GM12878 (cell line): ENCODE measurements around the gene RASAL2. TPM values are rescaled to one million over a fixed set of nuclear protein-coding genes. Genes with fewer than 3 reads are reported as not detected.
A peak's percentile ranks its signal among the peaks of the same experiment; 100 is the strongest.

ENCODE experiments used
- ATAC-seq: fragments of 200-7000 bp; cut with Tn5 transposase; 3 replicates; pipeline ENCODE4 v1.9.1; 2020; ENCODE audit warnings: mild to moderate bottlenecking, moderate library complexity
- BruUV-seq: library from RNA; stranded (reverse); fragments of 400-500 nt; replicated peaks from 2 replicates; lab custom pipeline; 2021; lab: Mats Ljungman, UMichigan
- CTCF ChIA-PET: fragments of 300-600 bp; sonication (Branson Sonifier 250); formaldehyde crosslinking; extraction: SDS; loops from one replicate; lab custom pipeline; 2021; ENCODE audit warnings: inconsistent platforms; lab: Yijun Ruan, JAX
- POLR2A ChIA-PET: fragments of 350-600 bp; formaldehyde crosslinking; extraction: SDS; loops from one replicate; lab custom pipeline; 2021; ENCODE audit warnings: inconsistent platforms; lab: Charles Lee
- RAD21 ChIA-PET: fragments of 300-600 bp; sonication (Branson Sonifier 250); formaldehyde crosslinking; loops from one replicate; lab custom pipeline; 2023; ENCODE audit warnings: antibody characterized with exemption; ENCODE audit not compliant: unreplicated experiment; lab: Charles Lee
- SMC1A ChIA-PET: fragments of 300-600 bp; sonication (Branson Sonifier 250); formaldehyde crosslinking; loops from one replicate; lab custom pipeline; 2023; ENCODE audit not compliant: unreplicated experiment, uncharacterized antibody; lab: Charles Lee
- DNase-seq: peaks from one replicate; pipeline ENCODE4 v3.0.0-alpha.2; 2011; ENCODE audit warnings: low read depth, low spot score
- FAIRE-seq: peaks from 3 replicates; lab custom pipeline; 2011; peaks lifted over from hg19 to GRCh38; lab: Jason Lieb, UNC
- H2AFZ ChIP-seq: 2 replicates; pipeline ENCODE4 v1.6.0; 2011; ENCODE audit warnings: low read depth, low read length, control low read depth; ENCODE audit not compliant: control insufficient read depth
- H3K27ac ChIP-seq: 2 replicates; pipeline ENCODE4 v1.5.1; 2011; ENCODE audit warnings: control low read depth; ENCODE audit not compliant: control insufficient read depth, insufficient read depth
- H3K27me3 ChIP-seq, 2 experiments: replicated peaks in 1 of 2; 2 replicates each; pipeline versions ENCODE4 v1.6.0 to v1.6.1; 2011; ENCODE audit warnings: low read length in 1 of 2; ENCODE audit not compliant: control insufficient read depth in 2 of 2, insufficient read depth in 2 of 2
- H3K36me3 ChIP-seq, 2 experiments: 2 replicates each; pipeline ENCODE4 v1.5.1; 2011; ENCODE audit warnings: low read length in 1 of 2; ENCODE audit not compliant: control insufficient read depth in 2 of 2, insufficient read depth in 2 of 2
- H3K4me1 ChIP-seq: 2 replicates; pipeline ENCODE4 v1.6.1; 2011; ENCODE audit warnings: mild to moderate bottlenecking, low read length, moderate library complexity, mixed read lengths; ENCODE audit not compliant: control insufficient read depth, insufficient read depth
- H3K4me2 ChIP-seq: 2 replicates; pipeline ENCODE4 v1.6.0; 2011; ENCODE audit warnings: control low read depth; ENCODE audit not compliant: control insufficient read depth, insufficient read depth
- H3K4me3 ChIP-seq: fragments of 200-600 bp; sonication (generic); 2 replicates; pipeline ENCODE4 v1.5.1; 2016
- H3K79me2 ChIP-seq: 2 replicates; pipeline ENCODE4 v1.6.0; 2011; ENCODE audit warnings: low read length; ENCODE audit not compliant: control insufficient read depth, insufficient read depth
- H3K9ac ChIP-seq: 2 replicates; pipeline ENCODE4 v1.8.0; 2011; ENCODE audit warnings: low read length, control low read depth, mixed read lengths; ENCODE audit not compliant: control insufficient read depth, insufficient read depth
- H3K9me3 ChIP-seq: replicated peaks from 3 replicates; pipeline ENCODE4 v1.5.1; 2011; ENCODE audit warnings: mild to moderate bottlenecking, low read length; ENCODE audit not compliant: control insufficient read depth, insufficient read depth
- H4K20me1 ChIP-seq: 2 replicates; pipeline ENCODE4 v1.6.0; 2011; ENCODE audit not compliant: control insufficient read depth, insufficient read depth
- ATF7 ChIP-seq: fragments of 450-650 bp; IDR thresholded peaks from 2 replicates; pipeline ENCODE4 v1.6.1; 2016; ENCODE audit warnings: low read depth, mild to moderate bottlenecking
- BMI1 ChIP-seq: fragments of 450-650 bp; IDR thresholded peaks from 2 replicates; pipeline ENCODE4 v1.6.1; 2016; ENCODE audit warnings: mild to moderate bottlenecking, moderate library complexity, borderline replicate concordance
- EED ChIP-seq: sonication (generic); IDR thresholded peaks from 2 replicates; pipeline ENCODE4 v1.6.1; 2016; ENCODE audit warnings: antibody characterized with exemption, low read depth
- ETV6 ChIP-seq, 2 experiments: fragments of 450-650 bp in 1 of 2; IDR thresholded peaks in 1 of 2; conservative IDR thresholded peaks in 1 of 2; 2 replicates each; pipeline ENCODE4 v1.6.1; 2014; ENCODE audit warnings: antibody characterized with exemption in 1 of 2, borderline replicate concordance in 1 of 2, low read depth in 1 of 2, mild to moderate bottlenecking in 1 of 2, moderate library complexity in 1 of 2
- FOXM1 ChIP-seq: IDR thresholded peaks from 2 replicates; pipeline ENCODE4 v1.6.1; 2012; ENCODE audit warnings: low read depth, mild to moderate bottlenecking, inconsistent platforms, low read length, moderate library complexity
- HCFC1 ChIP-seq: fragments of 150-350 bp; IDR thresholded peaks from 2 replicates; pipeline ENCODE4 v1.6.1; 2014; ENCODE audit warnings: low read length
- KAT2A ChIP-seq: conservative IDR thresholded peaks from 2 replicates; pipeline ENCODE4 v1.6.1; 2011; ENCODE audit warnings: low read depth, low read length; ENCODE audit not compliant: control insufficient read depth
- MEF2B ChIP-seq: fragments of 450-650 bp; IDR thresholded peaks from 2 replicates; pipeline ENCODE4 v1.6.1; 2018; ENCODE audit warnings: mild to moderate bottlenecking, moderate library complexity; ENCODE audit not compliant: partially characterized antibody, poor library complexity, severe bottlenecking
- MYB ChIP-seq: fragments of 150-350 bp; IDR thresholded peaks from 2 replicates; pipeline ENCODE4 v1.6.1; 2014; ENCODE audit warnings: mild to moderate bottlenecking, low read depth, low read length, borderline replicate concordance
- NR2F1 ChIP-seq: fragments of 450-650 bp; conservative IDR thresholded peaks from 2 replicates; pipeline ENCODE4 v1.6.1; 2017; ENCODE audit warnings: mild to moderate bottlenecking
- POLR2A ChIP-seq: IDR thresholded peaks from 2 replicates; pipeline ENCODE4 v1.6.1; 2011; ENCODE audit warnings: low read depth, mild to moderate bottlenecking, low read length
- RFX5 ChIP-seq: IDR thresholded peaks from 2 replicates; pipeline ENCODE4 v1.6.1; 2011; ENCODE audit warnings: low read depth, low read length, improper control_type of control experiment
- SMARCA5 ChIP-seq: fragments of 450-650 bp; IDR thresholded peaks from 2 replicates; pipeline ENCODE4 v1.6.1; 2017; ENCODE audit warnings: mild to moderate bottlenecking
- SRF ChIP-seq, 2 experiments: IDR thresholded peaks; 2 replicates each; pipeline ENCODE4 v1.6.1; 2011; ENCODE audit warnings: low read depth in 2 of 2, low read length in 2 of 2, mild to moderate bottlenecking in 1 of 2, moderate library complexity in 1 of 2
- ZZZ3 ChIP-seq: IDR thresholded peaks from 2 replicates; pipeline ENCODE4 v1.6.1; 2011; ENCODE audit warnings: low read depth; ENCODE audit not compliant: control insufficient read depth, insufficient read length
- WGBS: methylation state at CpG from one replicate; pipeline ENCODE4 v1.1.6; 2016; ENCODE audit warnings: low lambda C conversion rate; ENCODE audit not compliant: insufficient replicate concordance, insufficient coverage; ENCODE audit errors: missing lambda C conversion rate; 5-methylcytosine and 5-hydroxymethylcytosine counted together
- in situ Hi-C: fragments of 300-500 bp; cut with MboI; formaldehyde crosslinking; loops from 9 replicates; pipeline ENCODE4 v1.14.3; 2018; ENCODE audit warnings: mixed read lengths
- intact Hi-C: fragments of 100-400 bp; cut with micrococcal nuclease; formaldehyde crosslinking; loops from one replicate; pipeline ENCODE4 v1.14.2; 2022; ENCODE audit not compliant: unreplicated experiment
- polyA plus RNA-seq, 11 experiments: library from polyadenylated mRNA; depleted of rRNA in 4 of 11; unstranded in 6 of 11; stranded (reverse) in 5 of 11; fragments of >200 nt; fragmentation: Nextera tagmentation in 4 of 11; fragmentation: Illumina TruSeq in 1 of 11; extraction: Ambion mirVana in 4 of 11; extraction: Trizol in 1 of 11; gene quantifications; 1 replicate in 1 of 11; 2 replicates in 10 of 11; pipeline versions ENCODE4 v1.2.1 to v1.2.3, GENCODE V29; 2011 to 2016; ENCODE audit warnings: inconsistent platforms in 2 of 11, missing spikeins in 2 of 11, low read depth in 1 of 11
- total RNA-seq, 4 experiments: library from RNA; depleted of rRNA in 3 of 4; stranded (reverse); fragments of >200 nt in 3 of 4; fragmentation: Illumina TruSeq in 1 of 4; extraction: Trizol in 1 of 4; gene quantifications; 2 replicates each; pipeline versions ENCODE4 v1.2.1 to v1.2.3, GENCODE V29; 2013 to 2021
- TF ChIP-seq, protein P1 (sequence below): IDR thresholded peaks from 2 replicates; pipeline ENCODE4 v1.6.1; 2011; ENCODE audit warnings: low read depth, mild to moderate bottlenecking, low read length, moderate library complexity, borderline replicate concordance; ENCODE audit errors: extremely low read depth
- TF ChIP-seq, protein P2 (sequence below): IDR thresholded peaks from 2 replicates; pipeline ENCODE4 v1.6.1; 2011; ENCODE audit warnings: borderline replicate concordance, low read depth, mild to moderate bottlenecking, moderate library complexity, low read length; ENCODE audit not compliant: insufficient read depth, poor library complexity, severe bottlenecking
- TF ChIP-seq, protein P3 (sequence below): fragments of 150-350 bp; IDR thresholded peaks from 2 replicates; pipeline ENCODE4 v1.6.1; 2016; ENCODE audit warnings: low read depth, low read length
- TF ChIP-seq, protein P4 (sequence below): fragments of 450-650 bp; IDR thresholded peaks from 2 replicates; pipeline ENCODE4 v1.6.1; 2016; ENCODE audit warnings: mild to moderate bottlenecking

RASAL2 gene
- total and polyA plus RNA-seq, 10 of the 15 experiments (the other 5 are each of a cell fraction or from before 2014, with no cell fraction given) = 0.02 to 6.9 (median 0.17) TPM; not detected in 1

DNA sequence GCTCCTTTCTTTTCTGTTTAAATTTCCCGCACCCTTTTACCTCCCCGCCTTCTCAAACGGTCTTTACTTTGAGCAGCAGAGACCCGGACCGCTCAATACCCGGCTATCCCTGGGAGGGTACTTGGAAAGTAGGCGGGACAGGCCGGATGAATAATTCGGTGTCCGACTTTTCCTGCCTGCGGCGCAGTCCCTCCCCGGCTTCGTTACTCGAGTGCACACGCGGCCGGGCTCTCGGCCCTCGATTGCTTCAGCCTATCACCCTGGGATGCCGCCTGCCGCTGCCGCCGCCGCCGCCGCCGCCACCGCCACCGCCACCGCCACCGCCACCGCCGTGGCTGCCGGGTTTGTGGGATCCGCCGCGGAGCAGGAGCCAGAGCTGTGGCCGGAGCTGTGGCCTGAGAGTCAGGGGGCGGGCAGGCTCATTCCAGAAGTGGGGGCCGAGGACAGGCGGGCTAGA lies 382 bp upstream of the RASAL2 start:
- Histone ChIP-seq H4K20me1 (no peaks in the 10 kb centered on the region), H3K79me2 (no peaks in the 10 kb centered on the region), H2AFZ (peak overlapping the region; percentile 76), H3K27me3 (peaks cover 2 to 14% of the 10 kb centered on the region in 2 experiments), H3K4me3 (peak overlapping the region; percentile 56), H3K9ac (no peak overlapping the region), H3K36me3 (no peaks in the 10 kb centered on the region), H3K27ac (no peak overlapping the region), H3K4me2 (peak overlapping the region; percentile 89), H3K4me1 (no peaks in the 10 kb centered on the region), H3K9me3 (no peaks in the 10 kb centered on the region)
- intact Hi-C loops (no loop called here), in situ Hi-C loops (no loop called here)
- BruUV-seq = no TSS peak
- ChIA-PET RAD21 (interaction anchor here (0.8 kb wide), 1 partner anchor 29 kb away, joined by 3 read pairs; no protein-coding TSS in a partner anchor), CTCF (interaction anchor here (0.7 to 1.6 kb wide), 4 partner anchors 16 to 83 kb away, joined by 3 to 8 read pairs (median 4); no protein-coding TSS in a partner anchor), POLR2A (no interaction called here), SMC1A (interaction anchor here (0.9 to 2.5 kb wide), 4 partner anchors 15 to 100 kb away, joined by 3 to 9 read pairs (median 4); no protein-coding TSS in a partner anchor)
- FAIRE-seq (peak; percentile 61), DNase-seq (peak; percentile 27), ATAC-seq (peak; percentile 88)
- WGBS = 1% methylated on average over 39 of the region's 42 CpGs
- TF ChIP-seq HCFC1 (0 out of 2 replicates have a peak, but pooled peaks have one; percentile 40), MYB (no peak), MEF2B (peak; percentile 38), SRF (IDR thresholded peaks at IDR 0.05; ENCODE audit: low read depth in 2 of 2, low read length in 2 of 2) (peak; percentile 80 to 97; a peak in 3 of 4 replicates), NR2F1 (no peak), POLR2A (no peak), RFX5 (no peak), BMI1 (no peak), FOXM1 (no peak), KAT2A (no peak), ATF7 (no peak), ZZZ3 (no peak), EED (0 out of 2 replicates have a peak, but pooled peaks have one; percentile 14), ETV6 (conservative IDR thresholded peaks at IDR 0.05 in 1 of 2, IDR thresholded peaks at IDR 0.05 in 1 of 2; ENCODE audit: borderline replicate concordance in 1 of 2, low read depth in 1 of 2) (no peak), SMARCA5 (peak; percentile 42; the same call in 1 of the 2 replicates)
- TF ChIP-seq, protein P1, sequence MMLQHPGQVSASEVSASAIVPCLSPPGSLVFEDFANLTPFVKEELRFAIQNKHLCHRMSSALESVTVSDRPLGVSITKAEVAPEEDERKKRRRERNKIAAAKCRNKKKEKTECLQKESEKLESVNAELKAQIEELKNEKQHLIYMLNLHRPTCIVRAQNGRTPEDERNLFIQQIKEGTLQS = no peak
- TF ChIP-seq, protein P2, sequence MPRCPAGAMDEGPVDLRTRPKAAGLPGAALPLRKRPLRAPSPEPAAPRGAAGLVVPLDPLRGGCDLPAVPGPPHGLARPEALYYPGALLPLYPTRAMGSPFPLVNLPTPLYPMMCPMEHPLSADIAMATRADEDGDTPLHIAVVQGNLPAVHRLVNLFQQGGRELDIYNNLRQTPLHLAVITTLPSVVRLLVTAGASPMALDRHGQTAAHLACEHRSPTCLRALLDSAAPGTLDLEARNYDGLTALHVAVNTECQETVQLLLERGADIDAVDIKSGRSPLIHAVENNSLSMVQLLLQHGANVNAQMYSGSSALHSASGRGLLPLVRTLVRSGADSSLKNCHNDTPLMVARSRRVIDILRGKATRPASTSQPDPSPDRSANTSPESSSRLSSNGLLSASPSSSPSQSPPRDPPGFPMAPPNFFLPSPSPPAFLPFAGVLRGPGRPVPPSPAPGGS = no peak
- TF ChIP-seq, protein P3, sequence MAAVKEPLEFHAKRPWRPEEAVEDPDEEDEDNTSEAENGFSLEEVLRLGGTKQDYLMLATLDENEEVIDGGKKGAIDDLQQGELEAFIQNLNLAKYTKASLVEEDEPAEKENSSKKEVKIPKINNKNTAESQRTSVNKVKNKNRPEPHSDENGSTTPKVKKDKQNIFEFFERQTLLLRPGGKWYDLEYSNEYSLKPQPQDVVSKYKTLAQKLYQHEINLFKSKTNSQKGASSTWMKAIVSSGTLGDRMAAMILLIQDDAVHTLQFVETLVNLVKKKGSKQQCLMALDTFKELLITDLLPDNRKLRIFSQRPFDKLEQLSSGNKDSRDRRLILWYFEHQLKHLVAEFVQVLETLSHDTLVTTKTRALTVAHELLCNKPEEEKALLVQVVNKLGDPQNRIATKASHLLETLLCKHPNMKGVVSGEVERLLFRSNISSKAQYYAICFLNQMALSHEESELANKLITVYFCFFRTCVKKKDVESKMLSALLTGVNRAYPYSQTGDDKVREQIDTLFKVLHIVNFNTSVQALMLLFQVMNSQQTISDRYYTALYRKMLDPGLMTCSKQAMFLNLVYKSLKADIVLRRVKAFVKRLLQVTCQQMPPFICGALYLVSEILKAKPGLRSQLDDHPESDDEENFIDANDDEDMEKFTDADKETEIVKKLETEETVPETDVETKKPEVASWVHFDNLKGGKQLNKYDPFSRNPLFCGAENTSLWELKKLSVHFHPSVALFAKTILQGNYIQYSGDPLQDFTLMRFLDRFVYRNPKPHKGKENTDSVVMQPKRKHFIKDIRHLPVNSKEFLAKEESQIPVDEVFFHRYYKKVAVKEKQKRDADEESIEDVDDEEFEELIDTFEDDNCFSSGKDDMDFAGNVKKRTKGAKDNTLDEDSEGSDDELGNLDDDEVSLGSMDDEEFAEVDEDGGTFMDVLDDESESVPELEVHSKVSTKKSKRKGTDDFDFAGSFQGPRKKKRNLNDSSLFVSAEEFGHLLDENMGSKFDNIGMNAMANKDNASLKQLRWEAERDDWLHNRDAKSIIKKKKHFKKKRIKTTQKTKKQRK = no peak
- TF ChIP-seq, protein P4, sequence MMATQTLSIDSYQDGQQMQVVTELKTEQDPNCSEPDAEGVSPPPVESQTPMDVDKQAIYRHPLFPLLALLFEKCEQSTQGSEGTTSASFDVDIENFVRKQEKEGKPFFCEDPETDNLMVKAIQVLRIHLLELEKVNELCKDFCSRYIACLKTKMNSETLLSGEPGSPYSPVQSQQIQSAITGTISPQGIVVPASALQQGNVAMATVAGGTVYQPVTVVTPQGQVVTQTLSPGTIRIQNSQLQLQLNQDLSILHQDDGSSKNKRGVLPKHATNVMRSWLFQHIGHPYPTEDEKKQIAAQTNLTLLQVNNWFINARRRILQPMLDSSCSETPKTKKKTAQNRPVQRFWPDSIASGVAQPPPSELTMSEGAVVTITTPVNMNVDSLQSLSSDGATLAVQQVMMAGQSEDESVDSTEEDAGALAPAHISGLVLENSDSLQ = peak; percentile 72
